GM23248 (cell line): Measurements from ENCODE around the gene SLCO6A1.
"Not testable (repeated sequence)": the region's sequence is repeated elsewhere in the genome, so short reads cannot be mapped to it uniquely, and the experiment has no call there.

Source experiments
- EZH2 ChIP-seq: fragments of 200-600 bp; sonication (generic); IDR thresholded peaks from 2 replicates; pipeline ENCODE4 v1.6.1; 2018; ENCODE audit warnings: antibody characterized with exemption, mild to moderate bottlenecking; ENCODE audit not compliant: insufficient read depth, poor library complexity, severe bottlenecking
- EZH2phosphoT487 ChIP-seq: fragments of 200-600 bp; sonication (generic); IDR thresholded peaks from 2 replicates; pipeline ENCODE4 v1.6.1; 2018; ENCODE audit warnings: antibody characterized with exemption, moderate library complexity, mild to moderate bottlenecking, low read depth; ENCODE audit not compliant: insufficient read depth

DNA sequence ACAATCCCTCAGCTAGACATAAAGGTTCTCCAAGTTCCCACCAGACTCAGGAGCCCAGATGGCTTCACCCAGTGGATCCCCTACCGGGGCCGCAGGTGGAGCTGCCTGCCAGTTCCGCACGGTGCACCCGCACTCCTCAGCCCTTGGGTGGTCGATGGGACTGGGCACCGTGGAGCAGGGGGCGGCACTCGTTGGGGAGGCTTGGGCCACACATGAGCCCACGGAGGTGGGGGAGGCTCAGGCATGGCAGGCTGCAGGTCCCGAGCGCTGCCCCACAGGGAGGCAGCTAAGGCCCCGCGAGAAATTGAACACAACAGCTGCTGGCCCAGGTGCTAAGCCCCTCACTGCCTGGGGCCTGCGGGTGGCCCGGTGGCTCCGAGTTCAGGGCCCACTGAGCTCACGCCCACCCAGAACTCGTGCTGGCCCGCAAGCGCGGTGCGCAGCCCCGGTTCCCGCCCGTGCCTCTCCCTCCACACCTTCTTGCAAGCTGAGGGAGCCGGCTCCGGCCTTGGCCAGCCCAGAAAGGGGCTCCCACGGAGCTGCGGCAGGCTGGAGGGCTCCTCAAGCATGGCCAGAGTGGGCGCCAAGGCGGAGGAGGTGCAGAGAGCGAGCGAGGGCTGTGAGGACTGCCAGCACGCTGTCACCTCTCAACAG is 7.4 kb downstream of the SLCO6A1 start:
- not testable (repeated sequence) for TF ChIP-seq EZH2, EZH2phosphoT487
